ENCODE results near the gene GALNT1. TPM values are rescaled to one million over a fixed set of nuclear protein-coding genes. Genes with fewer than 3 reads are reported as not detected.

The GALNT1 gene
- total and polyA plus RNA-seq, 9 of the 15 experiments (the other 6 are each of a cell fraction or from before 2014, with no cell fraction given), result 14.4 to 54.1 (median 36.6) TPM

DNA sequence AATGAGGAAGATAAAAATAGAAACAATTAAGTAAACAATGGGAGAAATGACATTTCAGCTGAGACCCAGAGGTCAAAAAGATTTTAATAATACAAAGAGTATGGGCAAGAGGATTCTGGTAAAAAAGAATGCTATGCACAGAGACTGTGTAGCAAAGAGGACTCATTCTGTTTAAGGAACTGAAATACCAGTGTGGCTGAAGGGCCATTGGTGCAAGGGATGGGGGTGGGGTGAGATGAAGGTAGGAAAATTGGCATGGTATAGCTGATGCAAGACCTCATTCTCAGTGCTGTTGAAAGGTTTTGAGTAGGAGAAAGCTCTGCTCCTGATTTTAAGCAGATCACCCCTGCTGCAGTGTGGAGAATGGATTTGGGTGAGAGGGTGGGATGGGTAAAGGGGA lies 10.8 kb downstream of the GALNT1 start:
- FAIRE-seq (no peak), ATAC-seq (no peak), DNase-seq (ENCODE audit: extremely low read depth in 1 of 4, low spot score in 3 of 4) (no peak)
- Histone ChIP-seq H3K27me3 (ENCODE audit: control insufficient read depth in 2 of 2, insufficient read depth in 2 of 2, low read length in 2 of 2) (no peaks in the 10 kb centered on the region), H3K36me3 (ENCODE audit: control insufficient read depth, insufficient read depth, low read length) (no peaks in the 10 kb centered on the region), H3K9me1 (ENCODE audit: control insufficient read depth, insufficient read depth, low read length) (no peaks in the 10 kb centered on the region), H4K20me1 (replicated peaks; ENCODE audit: control insufficient read depth, insufficient read depth, low read length) (no peaks in the 10 kb centered on the region), H3K4me3 (no peak overlapping the region), H3K4me1 (replicated peaks in 1 of 2; ENCODE audit: control insufficient read depth in 2 of 2, insufficient read depth in 2 of 2, low read length in 2 of 2) (no peaks in the 10 kb centered on the region), H3K27ac (ENCODE audit: extremely low read depth, low read depth, low read length) (no peak overlapping the region), H2AFZ (ENCODE audit: low read depth, low read length) (no peak overlapping the region), H3K9ac (ENCODE audit: insufficient read depth in 1 of 2, low read depth in 2 of 2, low read length in 2 of 2) (no peak overlapping the region), H3K9me3 (replicated peaks; ENCODE audit: control insufficient read depth, insufficient read depth, low read depth, low read length) (no peaks in the 10 kb centered on the region), H3K79me2 (ENCODE audit: control insufficient read depth, insufficient read depth, low read length) (peaks cover 12% of the 10 kb centered on the region; the same call in 2 of the 3 replicates), H3K4me2 (ENCODE audit: insufficient read depth, low read length) (no peak overlapping the region)
- no TSS peak for BruUV-seq (replicated peaks)
- CTCF ChIA-PET (ENCODE audit: low intra/inter-chr PET ratio), result no interaction called here
- in situ Hi-C loops (cut with MboI) (no loop called here), intact Hi-C loops (cut with micrococcal nuclease) (no loop called here)
- POLR2A ChIA-PET, result no interaction called here
- no peak for TF ChIP-seq GABPA (tag; conservative IDR thresholded peaks at IDR 0.05; ENCODE audit: low read depth)
- TF ChIP-seq, protein P1, sequence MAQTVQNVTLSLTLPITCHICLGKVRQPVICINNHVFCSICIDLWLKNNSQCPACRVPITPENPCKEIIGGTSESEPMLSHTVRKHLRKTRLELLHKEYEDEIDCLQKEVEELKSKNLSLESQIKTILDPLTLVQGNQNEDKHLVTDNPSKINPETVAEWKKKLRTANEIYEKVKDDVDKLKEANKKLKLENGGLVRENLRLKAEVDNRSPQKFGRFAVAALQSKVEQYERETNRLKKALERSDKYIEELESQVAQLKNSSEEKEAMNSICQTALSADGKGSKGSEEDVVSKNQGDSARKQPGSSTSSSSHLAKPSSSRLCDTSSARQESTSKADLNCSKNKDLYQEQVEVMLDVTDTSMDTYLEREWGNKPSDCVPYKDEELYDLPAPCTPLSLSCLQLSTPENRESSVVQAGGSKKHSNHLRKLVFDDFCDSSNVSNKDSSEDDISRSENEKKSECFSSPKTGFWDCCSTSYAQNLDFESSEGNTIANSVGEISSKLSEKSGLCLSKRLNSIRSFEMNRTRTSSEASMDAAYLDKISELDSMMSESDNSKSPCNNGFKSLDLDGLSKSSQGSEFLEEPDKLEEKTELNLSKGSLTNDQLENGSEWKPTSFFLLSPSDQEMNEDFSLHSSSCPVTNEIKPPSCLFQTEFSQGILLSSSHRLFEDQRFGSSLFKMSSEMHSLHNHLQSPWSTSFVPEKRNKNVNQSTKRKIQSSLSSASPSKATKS (CRISPR knock-in tag; IDR thresholded peaks at IDR 0.05), result no peak
- no peak for TF ChIP-seq YY1 (IDR thresholded peaks at IDR 0.05; ENCODE audit: borderline replicate concordance in 1 of 3, control insufficient read depth in 1 of 3, extremely low read depth in 1 of 3, insufficient read depth in 3 of 3, insufficient read length in 1 of 3, insufficient replicate concordance in 2 of 3, low read depth in 1 of 3, low read length in 2 of 3)
- TF ChIP-seq, protein P2, sequence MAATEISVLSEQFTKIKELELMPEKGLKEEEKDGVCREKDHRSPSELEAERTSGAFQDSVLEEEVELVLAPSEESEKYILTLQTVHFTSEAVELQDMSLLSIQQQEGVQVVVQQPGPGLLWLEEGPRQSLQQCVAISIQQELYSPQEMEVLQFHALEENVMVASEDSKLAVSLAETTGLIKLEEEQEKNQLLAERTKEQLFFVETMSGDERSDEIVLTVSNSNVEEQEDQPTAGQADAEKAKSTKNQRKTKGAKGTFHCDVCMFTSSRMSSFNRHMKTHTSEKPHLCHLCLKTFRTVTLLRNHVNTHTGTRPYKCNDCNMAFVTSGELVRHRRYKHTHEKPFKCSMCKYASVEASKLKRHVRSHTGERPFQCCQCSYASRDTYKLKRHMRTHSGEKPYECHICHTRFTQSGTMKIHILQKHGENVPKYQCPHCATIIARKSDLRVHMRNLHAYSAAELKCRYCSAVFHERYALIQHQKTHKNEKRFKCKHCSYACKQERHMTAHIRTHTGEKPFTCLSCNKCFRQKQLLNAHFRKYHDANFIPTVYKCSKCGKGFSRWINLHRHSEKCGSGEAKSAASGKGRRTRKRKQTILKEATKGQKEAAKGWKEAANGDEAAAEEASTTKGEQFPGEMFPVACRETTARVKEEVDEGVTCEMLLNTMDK (IDR thresholded peaks at IDR 0.05; ENCODE audit: borderline replicate concordance, insufficient read depth, low read depth, low read length, poor library complexity, severe bottlenecking), result no peak
- no peak for TF ChIP-seq ESRRB (CRISPR knock-in tag; IDR thresholded peaks at IDR 0.05; ENCODE audit: borderline replicate concordance)
- TF ChIP-seq, protein P3, sequence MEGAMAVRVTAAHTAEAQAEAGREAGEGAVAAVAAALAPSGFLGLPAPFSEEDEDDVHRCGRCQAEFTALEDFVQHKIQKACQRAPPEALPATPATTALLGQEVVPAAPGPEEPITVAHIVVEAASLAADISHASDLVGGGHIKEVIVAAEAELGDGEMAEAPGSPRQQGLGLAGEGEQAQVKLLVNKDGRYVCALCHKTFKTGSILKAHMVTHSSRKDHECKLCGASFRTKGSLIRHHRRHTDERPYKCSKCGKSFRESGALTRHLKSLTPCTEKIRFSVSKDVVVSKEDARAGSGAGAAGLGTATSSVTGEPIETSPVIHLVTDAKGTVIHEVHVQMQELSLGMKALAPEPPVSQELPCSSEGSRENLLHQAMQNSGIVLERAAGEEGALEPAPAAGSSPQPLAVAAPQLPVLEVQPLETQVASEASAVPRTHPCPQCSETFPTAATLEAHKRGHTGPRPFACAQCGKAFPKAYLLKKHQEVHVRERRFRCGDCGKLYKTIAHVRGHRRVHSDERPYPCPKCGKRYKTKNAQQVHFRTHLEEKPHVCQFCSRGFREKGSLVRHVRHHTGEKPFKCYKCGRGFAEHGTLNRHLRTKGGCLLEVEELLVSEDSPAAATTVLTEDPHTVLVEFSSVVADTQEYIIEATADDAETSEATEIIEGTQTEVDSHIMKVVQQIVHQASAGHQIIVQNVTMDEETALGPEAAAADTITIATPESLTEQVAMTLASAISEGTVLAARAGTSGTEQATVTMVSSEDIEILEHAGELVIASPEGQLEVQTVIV (CRISPR knock-in tag; IDR thresholded peaks at IDR 0.05; ENCODE audit: borderline replicate concordance), result no peak
- no peak for TF ChIP-seq STAT5B (CRISPR knock-in tag; IDR thresholded peaks at IDR 0.05)
- no peak for TF ChIP-seq DMBX1 (CRISPR knock-in tag; IDR thresholded peaks at IDR 0.05; ENCODE audit: borderline replicate concordance)
- no peak for TF ChIP-seq ZNF212 (CRISPR knock-in tag; IDR thresholded peaks at IDR 0.05)
- TF ChIP-seq SLC30A9 (CRISPR knock-in tag; IDR thresholded peaks at IDR 0.05), result no peak
- TF ChIP-seq, protein P4, sequence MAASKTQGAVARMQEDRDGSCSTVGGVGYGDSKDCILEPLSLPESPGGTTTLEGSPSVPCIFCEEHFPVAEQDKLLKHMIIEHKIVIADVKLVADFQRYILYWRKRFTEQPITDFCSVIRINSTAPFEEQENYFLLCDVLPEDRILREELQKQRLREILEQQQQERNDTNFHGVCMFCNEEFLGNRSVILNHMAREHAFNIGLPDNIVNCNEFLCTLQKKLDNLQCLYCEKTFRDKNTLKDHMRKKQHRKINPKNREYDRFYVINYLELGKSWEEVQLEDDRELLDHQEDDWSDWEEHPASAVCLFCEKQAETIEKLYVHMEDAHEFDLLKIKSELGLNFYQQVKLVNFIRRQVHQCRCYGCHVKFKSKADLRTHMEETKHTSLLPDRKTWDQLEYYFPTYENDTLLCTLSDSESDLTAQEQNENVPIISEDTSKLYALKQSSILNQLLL (CRISPR knock-in tag; IDR thresholded peaks at IDR 0.05; ENCODE audit: borderline replicate concordance), result no peak
- TF ChIP-seq ZNF444 (CRISPR knock-in tag; IDR thresholded peaks at IDR 0.05), result no peak
- no peak for TF ChIP-seq HOXB6 (CRISPR knock-in tag; IDR thresholded peaks at IDR 0.05; ENCODE audit: borderline replicate concordance)
- no peak for TF ChIP-seq ZNF174 (CRISPR knock-in tag; IDR thresholded peaks at IDR 0.05)

All from K562 (cell line).